Measurements from ENCODE around the gene JMJD7. TPM values are rescaled to one million over a fixed set of nuclear protein-coding genes. Genes with fewer than 3 reads are reported as not detected.

Gene JMJD7
- total RNA-seq, 2 experiments from 2014 or later = 3.0 to 14.1 TPM

- no peak for DNase-seq (ENCODE audit: low spot score)
- H3K4me3 ChIP-seq (ENCODE audit: low read depth, low read length, poor library complexity, severe bottlenecking) = no peak overlapping the region
- no peak for TF ChIP-seq EZH2phosphoT487 (IDR thresholded peaks at IDR 0.05; ENCODE audit: borderline replicate concordance, low read depth, low read length)
- TF ChIP-seq, protein P1, sequence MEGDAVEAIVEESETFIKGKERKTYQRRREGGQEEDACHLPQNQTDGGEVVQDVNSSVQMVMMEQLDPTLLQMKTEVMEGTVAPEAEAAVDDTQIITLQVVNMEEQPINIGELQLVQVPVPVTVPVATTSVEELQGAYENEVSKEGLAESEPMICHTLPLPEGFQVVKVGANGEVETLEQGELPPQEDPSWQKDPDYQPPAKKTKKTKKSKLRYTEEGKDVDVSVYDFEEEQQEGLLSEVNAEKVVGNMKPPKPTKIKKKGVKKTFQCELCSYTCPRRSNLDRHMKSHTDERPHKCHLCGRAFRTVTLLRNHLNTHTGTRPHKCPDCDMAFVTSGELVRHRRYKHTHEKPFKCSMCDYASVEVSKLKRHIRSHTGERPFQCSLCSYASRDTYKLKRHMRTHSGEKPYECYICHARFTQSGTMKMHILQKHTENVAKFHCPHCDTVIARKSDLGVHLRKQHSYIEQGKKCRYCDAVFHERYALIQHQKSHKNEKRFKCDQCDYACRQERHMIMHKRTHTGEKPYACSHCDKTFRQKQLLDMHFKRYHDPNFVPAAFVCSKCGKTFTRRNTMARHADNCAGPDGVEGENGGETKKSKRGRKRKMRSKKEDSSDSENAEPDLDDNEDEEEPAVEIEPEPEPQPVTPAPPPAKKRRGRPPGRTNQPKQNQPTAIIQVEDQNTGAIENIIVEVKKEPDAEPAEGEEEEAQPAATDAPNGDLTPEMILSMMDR (conservative IDR thresholded peaks at IDR 0.05; ENCODE audit: low read length) = no peak
- no peak overlapping the region for H3K4me2 ChIP-seq (ENCODE audit: low read length)
- H3K36me3 ChIP-seq (ENCODE audit: insufficient read depth, low read length) = no peaks in the 10 kb centered on the region
- H3K4me1 ChIP-seq (ENCODE audit: insufficient read depth, low read length, poor library complexity, severe bottlenecking) = no peaks in the 10 kb centered on the region
- H3K9me3 ChIP-seq (ENCODE audit: low read length) = no peaks in the 10 kb centered on the region
- intact Hi-C loops (cut with micrococcal nuclease; ENCODE audit: unreplicated experiment) = no loop called here
- POLR2A ChIA-PET = no interaction called here
- no peaks in the 10 kb centered on the region for H4K20me1 ChIP-seq (ENCODE audit: insufficient read depth, low read length)
- BruUV-seq (replicated peaks) = no TSS peak
- no peaks in the 10 kb centered on the region for H3K79me2 ChIP-seq (ENCODE audit: insufficient read depth, low read depth, low read length)
- no peaks in the 10 kb centered on the region for H3K9me2 ChIP-seq (ENCODE audit: insufficient read depth, low read length)
- CTCF ChIA-PET (ENCODE audit: unreplicated experiment) = no interaction called here
- H2AFZ ChIP-seq (ENCODE audit: low read length) = no peak overlapping the region
- H3K27ac ChIP-seq (ENCODE audit: low read depth, low read length, poor library complexity, severe bottlenecking) = no peak overlapping the region
These were observed 43.4 kb downstream of the JMJD7 start for GRCh38 chr15:41871175-41871905.

- no peaks in the 10 kb centered on the region for H3K9me2 ChIP-seq (ENCODE audit: insufficient read depth, low read length)
- BruUV-seq (replicated peaks) = no TSS peak
- no peak overlapping the region for H3K4me2 ChIP-seq (ENCODE audit: low read length)
- no peaks in the 10 kb centered on the region for H3K79me2 ChIP-seq (ENCODE audit: insufficient read depth, low read depth, low read length)
- H4K20me1 ChIP-seq (ENCODE audit: insufficient read depth, low read length) = no peaks in the 10 kb centered on the region
- H3K4me3 ChIP-seq (ENCODE audit: low read depth, low read length, poor library complexity, severe bottlenecking) = no peak overlapping the region
- H2AFZ ChIP-seq (ENCODE audit: low read length) = no peak overlapping the region
- H3K27ac ChIP-seq (ENCODE audit: low read depth, low read length, poor library complexity, severe bottlenecking) = no peak overlapping the region
- no peak for DNase-seq (ENCODE audit: low spot score)
- no peaks in the 10 kb centered on the region for H3K4me1 ChIP-seq (ENCODE audit: insufficient read depth, low read length, poor library complexity, severe bottlenecking)
- ChIA-PET POLR2A (interaction anchor here (0.6 kb wide), 1 partner anchor 158 kb away, joined by 3 read pairs; no protein-coding TSS in a partner anchor), CTCF (ENCODE audit: unreplicated experiment) (interaction anchor here (0.6 kb wide), 1 partner anchor 109 kb away, joined by 3 read pairs; no protein-coding TSS in a partner anchor)
- intact Hi-C loops (cut with micrococcal nuclease; ENCODE audit: unreplicated experiment) = no loop called here
- TF ChIP-seq EZH2phosphoT487 (IDR thresholded peaks at IDR 0.05; ENCODE audit: borderline replicate concordance, low read depth, low read length) = no peak
- TF ChIP-seq, protein P1 (conservative IDR thresholded peaks at IDR 0.05; ENCODE audit: low read length) = no peak
- no peaks in the 10 kb centered on the region for H3K9me3 ChIP-seq (ENCODE audit: low read length)
- no peaks in the 10 kb centered on the region for H3K36me3 ChIP-seq (ENCODE audit: insufficient read depth, low read length)
These were observed 44.4 kb downstream of the JMJD7 start for GRCh38 chr15:41872166-41872747.

DNA sequence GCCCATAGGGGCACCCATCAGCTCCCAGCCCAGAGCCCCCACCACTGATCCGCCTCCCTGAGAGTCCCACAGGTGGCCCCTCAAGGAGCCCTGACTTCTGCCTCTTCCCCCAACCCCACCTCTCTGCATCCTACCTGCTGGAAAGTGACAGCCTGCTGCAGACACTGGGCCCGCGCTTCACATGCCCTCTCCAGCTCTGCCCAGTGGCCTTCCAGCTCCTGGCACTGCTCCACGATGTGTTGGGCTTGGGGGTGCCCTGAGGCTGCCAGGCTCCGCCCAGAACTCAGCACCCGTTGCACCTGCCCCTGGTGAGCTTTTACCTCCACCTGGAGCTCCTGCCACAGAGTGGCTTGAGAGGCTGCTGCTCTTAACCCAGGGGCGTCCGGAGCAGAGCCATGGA lies 45.8 kb downstream of the JMJD7 start:
- Histone ChIP-seq H3K4me3 (ENCODE audit: low read depth, low read length, poor library complexity, severe bottlenecking) (no peak overlapping the region), H3K9me2 (ENCODE audit: insufficient read depth, low read length) (no peaks in the 10 kb centered on the region), H3K36me3 (ENCODE audit: insufficient read depth, low read length) (no peaks in the 10 kb centered on the region), H3K9me3 (ENCODE audit: low read length) (no peaks in the 10 kb centered on the region), H3K4me1 (ENCODE audit: insufficient read depth, low read length, poor library complexity, severe bottlenecking) (no peaks in the 10 kb centered on the region), H4K20me1 (ENCODE audit: insufficient read depth, low read length) (no peaks in the 10 kb centered on the region), H3K79me2 (ENCODE audit: insufficient read depth, low read depth, low read length) (no peaks in the 10 kb centered on the region), H3K4me2 (ENCODE audit: low read length) (no peak overlapping the region), H3K27ac (ENCODE audit: low read depth, low read length, poor library complexity, severe bottlenecking) (no peak overlapping the region), H2AFZ (ENCODE audit: low read length) (no peak overlapping the region)
- intact Hi-C loops (cut with micrococcal nuclease; ENCODE audit: unreplicated experiment) = no loop called here
- ChIA-PET POLR2A (no interaction called here), CTCF (ENCODE audit: unreplicated experiment) (no interaction called here)
- no TSS peak for BruUV-seq (replicated peaks)
- TF ChIP-seq EZH2phosphoT487 (IDR thresholded peaks at IDR 0.05; ENCODE audit: borderline replicate concordance, low read depth, low read length) = no peak
- TF ChIP-seq, protein P1 (conservative IDR thresholded peaks at IDR 0.05; ENCODE audit: low read length) = no peak
- DNase-seq (ENCODE audit: low spot score) = no peak
